Measurements from ENCODE around the gene TMEM54. TPM values are rescaled to one million over a fixed set of nuclear protein-coding genes. Genes with fewer than 3 reads are reported as not detected.

TMEM54 gene
- total and polyA plus RNA-seq, 11 donors, result 5.6 to 15.9 (median 9.3) TPM

DNA sequence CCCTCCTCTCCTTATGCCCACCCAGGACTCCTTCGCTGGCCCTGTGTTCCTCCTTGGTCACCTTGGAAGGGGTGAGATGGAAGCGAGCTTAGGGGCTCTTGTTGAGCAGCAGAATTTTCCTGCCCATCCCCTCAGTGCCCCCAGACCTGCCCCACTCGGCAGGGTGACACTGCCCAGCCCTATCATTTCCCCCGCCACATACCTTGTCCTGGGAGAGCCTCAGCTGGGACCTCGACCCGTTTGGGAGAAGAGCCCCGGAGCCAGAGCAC, 29.1 kb downstream of the TMEM54 start:
- WGBS, 4 donors, result 55 to 61% (median 56%) methylated on average over 7 of the region's 7 CpGs
- H3K4me3 ChIP-seq, result peak overlapping the region in 8 of 12 donors; percentile 10 to 68 (median 56)
- H3K4me1 ChIP-seq, result peaks cover 0 to 40% (median 11%) of the 10 kb centered on the region in 12 donors
- peak overlapping the region in 6 of 12 donors; percentile 29 to 66 (median 52) for H3K27ac ChIP-seq
- H3K27me3 ChIP-seq, result peaks cover 0 to 25% (median 0%) of the 10 kb centered on the region in 9 donors
- H3K36me3 ChIP-seq, result no peaks in the 10 kb centered on the region
- intact Hi-C loops (cut with DNase I), result loop anchor here in 9 of 10 donors (2.0 to 10.0 kb wide), 7 partner anchors 45 to 467 kb away; partner anchors contain the start of genes S100PBP (in 5 of the 9), YARS1 (in 5 of the 9) and AZIN2 (in 1 of the 9)
- TF ChIP-seq POLR2A (IDR thresholded peaks at IDR 0.05), result no peak
- TF ChIP-seq, protein P1, sequence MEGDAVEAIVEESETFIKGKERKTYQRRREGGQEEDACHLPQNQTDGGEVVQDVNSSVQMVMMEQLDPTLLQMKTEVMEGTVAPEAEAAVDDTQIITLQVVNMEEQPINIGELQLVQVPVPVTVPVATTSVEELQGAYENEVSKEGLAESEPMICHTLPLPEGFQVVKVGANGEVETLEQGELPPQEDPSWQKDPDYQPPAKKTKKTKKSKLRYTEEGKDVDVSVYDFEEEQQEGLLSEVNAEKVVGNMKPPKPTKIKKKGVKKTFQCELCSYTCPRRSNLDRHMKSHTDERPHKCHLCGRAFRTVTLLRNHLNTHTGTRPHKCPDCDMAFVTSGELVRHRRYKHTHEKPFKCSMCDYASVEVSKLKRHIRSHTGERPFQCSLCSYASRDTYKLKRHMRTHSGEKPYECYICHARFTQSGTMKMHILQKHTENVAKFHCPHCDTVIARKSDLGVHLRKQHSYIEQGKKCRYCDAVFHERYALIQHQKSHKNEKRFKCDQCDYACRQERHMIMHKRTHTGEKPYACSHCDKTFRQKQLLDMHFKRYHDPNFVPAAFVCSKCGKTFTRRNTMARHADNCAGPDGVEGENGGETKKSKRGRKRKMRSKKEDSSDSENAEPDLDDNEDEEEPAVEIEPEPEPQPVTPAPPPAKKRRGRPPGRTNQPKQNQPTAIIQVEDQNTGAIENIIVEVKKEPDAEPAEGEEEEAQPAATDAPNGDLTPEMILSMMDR (IDR thresholded peaks at IDR 0.05), result no peak
- peak in 1 of 4 donors; percentile 1 for ATAC-seq
- H3K9me3 ChIP-seq, result no peaks in the 10 kb centered on the region
- no peak for DNase-seq

GRCh38 chr1:32871364-32872191, 29.6 kb downstream of the TMEM54 start:
- intact Hi-C loops (cut with DNase I), result loop anchor here in 9 of 10 donors (2.0 to 10.0 kb wide), 7 partner anchors 44 to 467 kb away; partner anchors contain the start of genes S100PBP (in 5 of the 9), YARS1 (in 5 of the 9) and AZIN2 (in 1 of the 9)
- ATAC-seq (peak in 3 of 4 donors; percentile 19 to 47 (median 45)), DNase-seq (peak in 3 of 5 donors; percentile 35 to 47 (median 40))
- WGBS, 4 donors, result 43 to 49% (median 48%) methylated on average over 13 of the region's 13 CpGs
- peaks cover 0 to 25% (median 0%) of the 10 kb centered on the region in 9 donors for H3K27me3 ChIP-seq
- H3K27ac ChIP-seq, result peak overlapping the region in 10 of 12 donors; percentile 8 to 70 (median 49)
- no peaks in the 10 kb centered on the region for H3K9me3 ChIP-seq
- peak overlapping the region; percentile 23 to 70 (median 56) for H3K4me3 ChIP-seq
- peaks cover 0 to 34% (median 11%) of the 10 kb centered on the region in 12 donors for H3K4me1 ChIP-seq
- no peaks in the 10 kb centered on the region for H3K36me3 ChIP-seq
- TF ChIP-seq, protein P1 (IDR thresholded peaks at IDR 0.05), result no peak
- no peak for TF ChIP-seq POLR2A (IDR thresholded peaks at IDR 0.05)

DNA sequence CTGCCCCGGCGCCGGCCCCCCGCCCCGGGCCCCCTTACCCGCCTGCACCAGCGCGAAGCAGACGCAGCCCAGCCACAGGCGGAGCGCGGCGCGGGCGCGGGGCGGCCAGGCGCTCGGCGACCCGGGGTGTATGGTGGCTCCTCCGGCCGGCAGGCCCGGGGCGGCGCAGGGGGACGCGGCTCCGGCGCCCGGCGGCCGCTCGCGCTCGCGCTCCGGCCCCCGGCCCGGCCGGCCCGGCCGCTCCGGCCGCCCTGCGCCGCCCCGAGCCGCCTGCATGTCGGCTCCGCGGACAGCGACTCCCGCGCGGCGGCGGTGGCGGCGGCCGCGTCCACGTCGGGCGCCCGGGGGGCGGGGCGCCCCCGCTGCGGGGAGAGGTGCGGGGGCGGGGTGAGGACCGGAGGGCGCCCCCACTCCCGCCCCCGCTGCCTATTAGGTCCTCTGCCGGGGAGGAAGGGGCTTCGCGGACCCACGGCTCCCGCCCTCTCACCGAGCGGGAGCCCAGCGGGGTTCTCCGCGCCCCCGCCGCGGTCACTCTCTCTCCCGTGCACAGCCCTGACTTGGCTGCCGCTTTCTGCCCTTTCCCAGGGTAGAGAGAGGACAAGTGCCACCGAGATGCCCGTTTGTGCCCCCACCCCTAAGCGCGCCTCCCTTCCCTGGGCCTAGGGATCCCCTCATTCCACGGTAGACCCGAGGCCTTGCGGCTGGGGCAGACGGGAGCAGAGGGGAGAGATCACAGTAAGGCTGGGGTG, 30.4 kb downstream of the TMEM54 start, which contains the start of gene FNDC5:
FNDC5 (minus strand) TSS at position 298 of the 749 bp plus-strand sequence.
- ATAC-seq (peak in 3 of 4 donors; percentile 36 to 57 (median 53)), DNase-seq (peak in 1 of 5 donors; percentile 42)
- no peak for TF ChIP-seq POLR2A (IDR thresholded peaks at IDR 0.05)
- TF ChIP-seq, protein P1 (IDR thresholded peaks at IDR 0.05), result no peak
- intact Hi-C loops (cut with DNase I), result loop anchor here in 9 of 10 donors (5.0 to 10.0 kb wide), 6 partner anchors 43 to 466 kb away; partner anchors contain the start of genes S100PBP (in 5 of the 9), YARS1 (in 5 of the 9) and AZIN2 (in 1 of the 9)
- peak within 1 kb of the TSS in 10 of 12 donors; percentile 8 to 70 (median 58) for H3K27ac ChIP-seq
- 1 to 8% (median 2%) methylated on average over 14 to 99 of the region's 99 CpGs for WGBS, 4 donors
- peaks cover 0 to 25% (median 0%) of the 10 kb centered on the region in 9 donors for H3K27me3 ChIP-seq
- H3K4me3 ChIP-seq, result peak within 1 kb of the TSS; percentile 23 to 70 (median 56)
- H3K9me3 ChIP-seq, result no peaks in the 10 kb centered on the region
- H3K36me3 ChIP-seq, result no peaks in the 10 kb centered on the region
- H3K4me1 ChIP-seq, result peaks cover 0 to 37% (median 14%) of the 10 kb centered on the region in 12 donors
